HG02852 (cell line): ENCODE data around the gene ADGB.
"Not testable (repeated sequence)": the region's sequence is repeated elsewhere in the genome, so short reads cannot be mapped to it uniquely, and the experiment has no call there.

Experiments
- ATAC-seq: cut with Tn5 transposase; IDR thresholded peaks from one replicate; pipeline ENCODE4 v1.9.1; 2021; ENCODE audit warnings: mild to moderate bottlenecking, moderate library complexity; ENCODE audit not compliant: unreplicated experiment

Gene ADGB

GRCh38 chr6:146598772-146599405, at the start of gene ADGB:
Gene ADGB (plus strand): TSS chr6:146598972. CDS start chr6:146599041, 69 bp downstream.
- no peak for ATAC-seq

- no peak for ATAC-seq
Measured at GRCh38 chr6:146550911-146551310, 47.9 kb upstream of the ADGB start.

DNA sequence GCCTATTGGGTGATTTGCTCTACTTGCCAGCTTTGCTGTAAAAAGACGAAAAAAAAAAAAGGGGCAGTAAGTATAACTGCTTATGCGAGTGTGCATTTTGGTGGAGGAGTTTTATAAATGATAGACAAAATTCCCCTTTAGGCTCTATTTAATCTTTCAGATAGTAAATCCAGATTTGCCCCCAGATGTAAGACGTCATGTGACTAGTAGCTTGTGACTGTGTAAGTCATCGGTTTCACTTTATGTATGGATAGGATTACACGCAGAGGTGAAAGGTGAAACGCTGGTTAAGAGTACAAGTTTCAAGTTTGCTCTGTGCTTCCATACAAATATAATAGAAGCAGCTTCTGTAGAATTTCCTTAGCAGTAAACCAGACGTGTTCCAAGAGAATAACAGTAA, 47.2 kb upstream of the ADGB start:
- no peak for ATAC-seq

DNA sequence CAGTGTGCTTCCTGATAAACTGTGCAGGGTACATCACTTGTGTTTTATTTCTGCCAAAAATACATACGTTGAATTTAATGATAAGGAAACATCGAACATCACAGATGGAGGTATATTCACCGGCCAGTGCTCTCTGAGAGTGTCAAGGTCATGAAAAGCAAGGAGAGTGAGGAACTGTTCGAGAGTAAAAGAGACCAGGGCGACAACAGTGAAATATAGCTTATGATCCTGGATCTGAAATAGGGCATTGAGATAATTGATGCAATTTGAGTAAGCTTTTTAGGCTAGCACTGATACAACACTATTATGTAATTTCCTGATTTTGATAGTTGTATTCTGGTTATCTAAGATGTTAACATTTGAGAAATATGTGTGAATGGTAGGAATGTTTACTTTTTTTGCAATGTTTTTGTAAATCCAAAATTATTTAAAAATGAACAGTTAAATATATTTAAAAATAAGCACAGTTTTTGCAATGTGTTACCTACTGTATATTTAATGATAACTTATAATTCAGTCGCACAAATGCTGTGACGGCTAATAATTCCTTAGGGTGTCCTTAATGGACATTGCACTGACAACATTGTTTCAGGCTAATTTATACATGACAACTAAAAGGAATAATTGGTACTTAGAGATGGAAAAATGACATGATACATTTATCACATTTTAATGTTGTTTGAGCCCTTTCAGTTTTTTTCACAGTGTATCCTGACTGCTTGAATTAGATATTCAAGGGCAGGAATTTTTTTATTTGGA, 45.2 kb upstream of the ADGB start:
- no peak for ATAC-seq

- no peak for ATAC-seq
Measured at GRCh38 chr6:146560607-146561006, 38.2 kb upstream of the ADGB start.

- ATAC-seq, result not testable (repeated sequence)
Measured at GRCh38 chr6:146566661-146567060, 32.1 kb upstream of the ADGB start.

GRCh38 chr6:146568619-146569018, 30.2 kb upstream of the ADGB start:
- ATAC-seq, result not testable (repeated sequence)

GRCh38 chr6:146574211-146574610, 24.6 kb upstream of the ADGB start:
- ATAC-seq, result no peak

DNA sequence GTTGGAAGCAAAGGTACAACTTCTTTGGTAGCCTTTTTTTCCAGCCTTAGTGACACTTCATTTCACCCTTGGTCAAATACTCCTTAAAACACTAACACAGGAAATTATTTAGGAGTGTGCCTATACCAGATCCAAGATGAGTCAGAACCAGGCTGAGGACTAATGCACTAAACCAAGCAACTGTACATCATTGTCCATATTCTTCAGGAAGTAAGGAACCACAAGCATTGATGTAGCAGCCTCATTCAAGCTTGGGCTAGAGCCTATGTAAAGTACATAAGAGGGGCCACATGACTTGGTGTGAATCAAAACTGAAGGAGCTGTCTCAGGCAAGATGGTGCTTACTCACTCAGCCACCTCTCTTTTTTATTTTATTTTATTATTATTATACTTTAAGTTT, 20.7 kb upstream of the ADGB start:
- no peak for ATAC-seq

- ATAC-seq, result no peak
Measured at GRCh38 chr6:146581968-146582367, 16.8 kb upstream of the ADGB start.

- ATAC-seq, result no peak
Measured at GRCh38 chr6:146582857-146583256, 15.9 kb upstream of the ADGB start.

DNA sequence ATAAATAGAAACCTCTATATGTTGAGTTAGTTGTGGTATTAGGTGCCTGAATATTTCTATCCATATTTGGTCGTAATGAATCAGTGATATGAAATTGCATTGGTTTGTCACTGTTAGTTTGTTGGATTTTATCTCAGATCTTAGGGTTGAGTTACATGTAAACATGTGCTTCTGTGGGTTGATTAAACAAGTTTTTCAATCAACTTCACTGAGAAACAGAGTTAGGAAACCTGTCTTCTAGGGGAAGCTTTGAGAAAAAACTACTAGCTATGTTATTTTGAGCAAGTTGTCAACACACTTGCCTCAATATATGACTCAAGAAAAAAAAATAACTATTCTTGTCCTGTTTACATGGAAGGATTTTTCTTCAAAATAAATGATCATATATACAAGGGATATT, 14.8 kb upstream of the ADGB start:
- no peak for ATAC-seq

DNA sequence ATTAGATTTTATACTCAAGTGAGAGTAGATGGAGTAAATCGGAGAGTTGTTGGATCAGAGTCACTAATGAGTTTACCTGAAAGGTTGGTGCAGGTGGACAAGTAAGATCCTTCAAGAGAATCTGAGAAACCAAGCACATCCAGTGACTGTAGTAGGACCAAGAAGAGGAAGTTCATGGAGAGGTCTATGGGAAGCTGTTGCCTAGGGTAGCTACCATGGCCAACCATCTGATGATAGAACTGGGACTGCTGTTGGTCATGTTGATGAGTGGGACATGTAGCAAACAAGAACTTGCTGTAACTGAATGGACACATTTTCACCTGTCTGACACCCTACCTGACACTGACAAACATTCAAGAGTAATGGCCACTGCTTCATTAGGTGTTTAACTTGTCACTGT, 11.3 kb upstream of the ADGB start:
- ATAC-seq, result no peak

DNA sequence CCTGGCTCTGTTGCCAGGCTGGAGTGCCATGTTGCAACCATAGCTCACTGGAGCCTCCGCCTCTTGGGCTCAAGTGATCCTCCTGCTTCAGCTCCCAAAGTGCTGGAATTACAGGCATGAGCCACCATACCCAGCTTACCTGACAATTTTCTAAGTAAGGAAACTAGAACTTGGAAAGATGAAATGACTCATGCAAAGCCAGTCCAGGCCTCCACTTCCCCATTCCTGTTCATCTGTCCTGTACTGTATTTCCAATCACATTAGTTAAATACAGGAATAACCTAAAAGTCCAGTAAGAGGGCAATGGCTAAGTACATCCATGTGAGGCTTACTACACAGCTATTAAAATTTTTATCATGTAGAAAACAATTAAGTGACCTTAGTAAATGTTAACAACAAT, 8.3 kb upstream of the ADGB start:
- ATAC-seq, result no peak

DNA sequence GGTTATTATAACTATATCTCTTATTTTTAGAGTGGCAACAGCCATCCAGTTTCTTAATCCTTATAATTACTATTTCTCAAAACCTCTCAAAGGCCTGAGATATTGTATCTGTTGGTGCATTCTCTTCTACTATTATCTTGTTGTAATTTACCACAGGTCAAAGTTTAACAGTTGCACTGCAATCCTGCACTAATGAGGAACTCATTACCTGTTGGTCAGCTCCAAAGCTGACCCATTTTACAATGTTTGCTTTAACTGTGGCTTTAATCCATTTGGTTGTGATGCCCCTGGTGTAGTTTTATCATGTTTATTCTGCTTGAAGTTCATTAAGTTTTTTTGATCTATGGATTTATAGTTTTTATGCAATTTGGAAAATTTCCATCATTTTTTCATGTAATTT, 6.3 kb upstream of the ADGB start:
- ATAC-seq, result no peak

DNA sequence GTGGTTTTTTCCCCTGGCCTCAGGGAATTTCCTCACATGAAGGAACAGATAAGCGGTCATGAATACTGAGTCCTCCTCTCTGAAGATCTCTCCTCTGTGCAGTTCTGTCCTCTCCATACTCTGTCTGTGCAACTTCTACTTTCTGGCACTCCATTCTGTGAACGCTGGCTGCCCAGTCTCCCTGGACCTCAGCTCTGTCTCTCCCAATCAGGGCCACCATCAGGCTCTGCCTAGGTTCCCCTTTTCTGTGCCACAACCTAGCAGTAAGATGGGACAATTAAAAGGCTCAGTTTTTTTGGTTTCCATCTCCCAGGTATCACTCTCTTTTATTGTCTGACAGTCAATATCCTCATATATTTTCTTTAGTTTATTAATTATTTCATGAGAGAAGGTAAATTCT, 4.8 kb upstream of the ADGB start:
- ATAC-seq, result no peak

DNA sequence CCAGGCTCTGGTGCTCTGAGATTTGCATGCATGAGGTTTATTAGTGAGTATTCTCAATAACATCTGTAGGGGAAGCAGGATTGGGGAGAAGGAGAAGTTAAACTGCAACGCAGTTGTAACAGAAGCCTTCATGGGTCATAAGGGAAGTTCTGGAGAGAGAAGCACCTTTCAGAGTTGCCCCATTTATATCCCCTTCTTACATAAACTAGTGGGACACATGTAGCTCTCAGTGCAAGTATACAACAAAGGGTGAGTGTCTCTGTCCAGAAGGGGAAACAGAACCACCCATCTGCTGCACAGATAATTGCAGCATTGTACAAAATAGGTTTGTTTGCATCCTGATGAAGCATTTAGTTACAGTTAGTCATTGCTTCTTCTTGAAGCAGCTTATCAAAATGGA, 4.3 kb upstream of the ADGB start:
- ATAC-seq, result no peak

DNA sequence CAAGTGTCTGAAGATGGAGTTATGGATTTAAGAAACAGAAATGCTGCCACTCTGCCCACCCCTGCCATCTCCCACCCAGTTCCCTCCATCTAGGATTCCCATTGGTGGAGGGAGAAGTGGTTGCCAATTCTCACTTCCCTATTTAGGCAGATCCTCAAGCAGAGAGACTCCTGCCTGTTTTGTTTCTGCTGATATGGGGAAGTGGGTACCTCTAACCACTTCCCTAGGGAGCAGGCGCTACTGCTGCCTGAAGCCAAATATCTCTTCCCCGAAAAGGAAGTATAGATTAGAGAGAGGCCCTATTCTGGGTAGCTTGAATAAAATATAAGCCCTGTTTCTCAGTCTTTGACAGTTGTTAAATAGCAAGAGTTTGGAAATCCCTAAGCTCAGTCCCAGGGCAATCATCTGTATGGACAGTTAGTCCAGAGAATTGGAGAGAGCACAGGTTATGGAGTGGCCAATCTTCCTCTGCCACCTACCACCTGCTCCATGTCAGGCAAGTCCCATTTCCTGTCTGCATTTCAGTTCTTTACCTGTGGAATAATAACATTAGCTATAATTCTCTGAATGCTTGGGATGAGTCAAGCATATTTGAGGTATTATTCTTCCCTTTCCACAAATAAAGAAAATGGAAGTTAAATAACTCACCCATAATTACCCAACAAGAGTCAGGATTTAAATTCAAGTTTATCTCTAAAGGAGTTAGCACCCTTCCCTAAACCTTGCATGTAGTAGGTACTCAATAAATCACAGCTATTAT, 2.6 kb upstream of the ADGB start:
- ATAC-seq, result no peak

DNA sequence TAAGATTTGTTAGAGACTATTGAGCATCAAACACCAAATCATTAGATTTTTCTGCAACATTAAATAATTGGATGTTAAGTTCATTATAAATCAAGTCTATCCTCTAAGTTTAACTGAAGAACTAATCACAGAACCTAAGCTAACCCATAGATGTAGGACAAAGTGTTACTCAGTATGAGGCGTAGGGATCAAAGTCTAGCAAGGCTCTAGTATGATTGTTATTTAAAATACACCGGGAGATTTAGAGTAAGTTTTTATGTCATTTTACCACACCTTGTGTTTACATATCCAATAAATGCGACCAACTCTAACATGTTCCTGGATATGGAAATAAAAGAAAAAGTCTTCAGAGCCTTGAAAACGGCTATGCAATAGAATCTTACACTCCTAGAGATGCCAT, 2.6 kb downstream of the ADGB start:
- no peak for ATAC-seq

DNA sequence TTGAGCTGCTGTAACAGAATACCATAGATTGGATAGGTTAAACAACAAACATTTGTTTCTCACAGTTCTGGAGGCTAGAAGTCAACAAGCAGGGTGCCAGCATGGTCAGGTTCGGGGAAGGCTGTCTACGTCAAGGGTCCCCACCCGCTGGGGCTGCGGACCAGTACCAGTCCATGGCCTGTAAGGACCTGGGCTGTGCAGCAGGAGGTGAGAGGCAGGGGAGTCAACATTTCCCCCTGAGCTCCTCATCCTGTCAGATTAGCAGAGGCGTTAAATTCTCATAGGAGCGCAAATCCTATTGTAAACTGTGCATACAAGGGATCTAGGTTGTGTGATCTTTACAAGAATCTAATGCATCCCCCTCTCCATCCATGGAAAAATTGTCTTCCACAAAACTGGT, 3.8 kb downstream of the ADGB start:
- no peak for ATAC-seq

- no peak for ATAC-seq
Measured at GRCh38 chr6:146613947-146614346, 15.2 kb downstream of the ADGB start.

DNA sequence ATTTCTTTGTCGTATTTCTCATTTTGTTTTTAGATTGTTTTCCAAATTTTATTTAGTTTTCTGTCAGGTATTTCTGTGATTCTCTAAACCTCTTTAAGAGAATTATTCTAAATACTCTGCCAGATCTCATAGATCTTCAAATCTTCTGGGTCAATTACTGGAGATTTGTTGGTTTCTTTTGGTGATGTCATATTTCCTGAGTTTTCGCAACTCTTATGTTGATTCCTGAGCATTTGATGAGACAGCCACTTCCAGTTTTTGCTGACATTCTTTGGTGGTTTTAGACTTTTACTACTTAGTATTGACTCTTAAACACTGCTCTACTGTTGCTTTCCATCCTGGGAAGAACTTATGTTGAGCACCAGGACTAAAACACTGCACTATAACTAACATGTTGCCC, 21.9 kb downstream of the ADGB start:
- ATAC-seq, result no peak
